A549 (cell line): ENCODE results near the gene CCR8.

ENCODE experiments used
- CEBPB ChIP-seq, 2 experiments: fragments of >200 bp in 1 of 2; sonication (Bioruptor Twin) in 1 of 2; formaldehyde crosslinking in 1 of 2; IDR thresholded peaks; 2 replicates each; pipeline ENCODE4 v1.6.1; 2012 to 2016
- EP300 ChIP-seq, 2 experiments: fragments of >200 bp; sonication (Bioruptor Twin); formaldehyde crosslinking; IDR thresholded peaks; 2 replicates in 1 of 2; 3 replicates in 1 of 2; pipeline ENCODE4 v1.6.1; 2016 to 2017
- HOXA7 ChIP-seq: fragments of 250-450 bp; sonication (Bioruptor Pico); IDR thresholded peaks from 2 replicates; pipeline ENCODE4 v1.5.0; 2020; ENCODE audit warnings: mild to moderate bottlenecking, moderate library complexity
- NFE2L2 ChIP-seq: fragments of 150-350 bp; conservative IDR thresholded peaks from 2 replicates; pipeline ENCODE4 v1.6.1; 2014; ENCODE audit warnings: low read length
- POLR2A ChIP-seq: IDR thresholded peaks from 2 replicates; pipeline ENCODE4 v1.6.1; 2012; ENCODE audit warnings: mild to moderate bottlenecking, low read length
- RAD21 ChIP-seq, 2 experiments: fragments of >200 bp in 1 of 2; sonication (Bioruptor Twin) in 1 of 2; formaldehyde crosslinking in 1 of 2; IDR thresholded peaks in 1 of 2; conservative IDR thresholded peaks in 1 of 2; 2 replicates in 1 of 2; 3 replicates in 1 of 2; pipeline ENCODE4 v1.6.1; 2012 to 2018; ENCODE audit warnings: inconsistent platforms in 1 of 2
- TP53 ChIP-seq: fragments of 250-450 bp; sonication (Bioruptor Pico); IDR thresholded peaks from 2 replicates; pipeline ENCODE4 v1.5.0; 2021; ENCODE audit warnings: mild to moderate bottlenecking, moderate library complexity
- TF ChIP-seq, protein P1 (sequence below): fragments of 200-600 bp; sonication (generic); IDR thresholded peaks from 2 replicates; pipeline ENCODE4 v1.6.1; 2016; ENCODE audit warnings: antibody characterized with exemption, mild to moderate bottlenecking, moderate library complexity
- TF ChIP-seq, protein P2 (sequence below): fragments of >200 bp; sonication (Bioruptor Twin); formaldehyde crosslinking; IDR thresholded peaks from 3 replicates; pipeline ENCODE4 v1.5.1; 2016
- TF ChIP-seq, protein P3 (sequence below): IDR thresholded peaks from 2 replicates; pipeline ENCODE4 v1.6.1; 2012; ENCODE audit warnings: low read depth, borderline replicate concordance
- TF ChIP-seq, protein P4 (sequence below): fragments of 450-650 bp; IDR thresholded peaks from 2 replicates; pipeline ENCODE4 v1.6.1; 2014; ENCODE audit warnings: antibody characterized with exemption

DNA sequence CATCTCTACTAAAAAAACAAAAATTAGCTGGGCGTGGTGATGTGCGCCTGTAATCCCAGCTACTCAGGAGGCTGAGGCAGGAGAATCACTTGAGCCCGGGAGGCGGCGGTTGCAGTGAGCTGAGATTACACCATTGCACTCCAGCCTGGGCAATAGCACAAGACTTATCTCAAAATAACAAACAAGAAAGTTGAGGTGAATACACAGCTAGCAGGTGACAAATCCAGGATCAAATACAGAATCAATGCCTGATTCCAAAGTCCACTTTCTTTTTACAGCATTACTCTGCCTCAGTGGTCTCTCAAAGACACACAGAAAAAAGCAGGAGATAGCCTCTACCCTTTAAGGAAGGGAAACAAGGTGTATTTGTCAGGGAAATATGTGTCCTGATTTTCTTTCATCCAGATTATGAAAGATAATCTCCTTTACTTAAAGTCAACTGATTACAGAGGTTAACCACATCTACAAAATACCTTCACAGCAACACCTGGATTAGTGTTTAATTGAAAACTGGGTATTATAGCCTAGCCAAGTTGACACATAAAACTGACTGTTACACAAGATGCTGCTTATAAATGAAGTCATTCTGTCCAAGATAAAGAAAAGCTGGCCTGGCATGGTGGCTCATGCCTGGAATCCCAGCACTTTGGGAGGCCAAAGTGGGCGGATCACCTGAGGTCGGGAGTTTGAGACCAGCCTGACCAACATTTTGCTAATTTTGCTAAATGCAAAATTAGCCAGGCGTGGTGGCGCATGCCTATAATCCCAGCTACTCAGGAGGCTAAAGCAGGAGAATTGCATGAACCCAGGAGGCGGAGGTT is 49.7 kb downstream of the CCR8 start:
- TF ChIP-seq, protein P1, sequence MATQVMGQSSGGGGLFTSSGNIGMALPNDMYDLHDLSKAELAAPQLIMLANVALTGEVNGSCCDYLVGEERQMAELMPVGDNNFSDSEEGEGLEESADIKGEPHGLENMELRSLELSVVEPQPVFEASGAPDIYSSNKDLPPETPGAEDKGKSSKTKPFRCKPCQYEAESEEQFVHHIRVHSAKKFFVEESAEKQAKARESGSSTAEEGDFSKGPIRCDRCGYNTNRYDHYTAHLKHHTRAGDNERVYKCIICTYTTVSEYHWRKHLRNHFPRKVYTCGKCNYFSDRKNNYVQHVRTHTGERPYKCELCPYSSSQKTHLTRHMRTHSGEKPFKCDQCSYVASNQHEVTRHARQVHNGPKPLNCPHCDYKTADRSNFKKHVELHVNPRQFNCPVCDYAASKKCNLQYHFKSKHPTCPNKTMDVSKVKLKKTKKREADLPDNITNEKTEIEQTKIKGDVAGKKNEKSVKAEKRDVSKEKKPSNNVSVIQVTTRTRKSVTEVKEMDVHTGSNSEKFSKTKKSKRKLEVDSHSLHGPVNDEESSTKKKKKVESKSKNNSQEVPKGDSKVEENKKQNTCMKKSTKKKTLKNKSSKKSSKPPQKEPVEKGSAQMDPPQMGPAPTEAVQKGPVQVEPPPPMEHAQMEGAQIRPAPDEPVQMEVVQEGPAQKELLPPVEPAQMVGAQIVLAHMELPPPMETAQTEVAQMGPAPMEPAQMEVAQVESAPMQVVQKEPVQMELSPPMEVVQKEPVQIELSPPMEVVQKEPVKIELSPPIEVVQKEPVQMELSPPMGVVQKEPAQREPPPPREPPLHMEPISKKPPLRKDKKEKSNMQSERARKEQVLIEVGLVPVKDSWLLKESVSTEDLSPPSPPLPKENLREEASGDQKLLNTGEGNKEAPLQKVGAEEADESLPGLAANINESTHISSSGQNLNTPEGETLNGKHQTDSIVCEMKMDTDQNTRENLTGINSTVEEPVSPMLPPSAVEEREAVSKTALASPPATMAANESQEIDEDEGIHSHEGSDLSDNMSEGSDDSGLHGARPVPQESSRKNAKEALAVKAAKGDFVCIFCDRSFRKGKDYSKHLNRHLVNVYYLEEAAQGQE, result no peak
- TF ChIP-seq NFE2L2 (no peak), TP53 (CRISPR knock-in tag) (no peak), CEBPB (IDR thresholded peaks at IDR 0.05) (no peak), EP300 (IDR thresholded peaks at IDR 0.05) (no peak), POLR2A (no peak), RAD21 (conservative IDR thresholded peaks at IDR 0.05 in 1 of 2, IDR thresholded peaks at IDR 0.05 in 1 of 2) (no peak), HOXA7 (CRISPR knock-in tag) (no peak)
- TF ChIP-seq, protein P2, sequence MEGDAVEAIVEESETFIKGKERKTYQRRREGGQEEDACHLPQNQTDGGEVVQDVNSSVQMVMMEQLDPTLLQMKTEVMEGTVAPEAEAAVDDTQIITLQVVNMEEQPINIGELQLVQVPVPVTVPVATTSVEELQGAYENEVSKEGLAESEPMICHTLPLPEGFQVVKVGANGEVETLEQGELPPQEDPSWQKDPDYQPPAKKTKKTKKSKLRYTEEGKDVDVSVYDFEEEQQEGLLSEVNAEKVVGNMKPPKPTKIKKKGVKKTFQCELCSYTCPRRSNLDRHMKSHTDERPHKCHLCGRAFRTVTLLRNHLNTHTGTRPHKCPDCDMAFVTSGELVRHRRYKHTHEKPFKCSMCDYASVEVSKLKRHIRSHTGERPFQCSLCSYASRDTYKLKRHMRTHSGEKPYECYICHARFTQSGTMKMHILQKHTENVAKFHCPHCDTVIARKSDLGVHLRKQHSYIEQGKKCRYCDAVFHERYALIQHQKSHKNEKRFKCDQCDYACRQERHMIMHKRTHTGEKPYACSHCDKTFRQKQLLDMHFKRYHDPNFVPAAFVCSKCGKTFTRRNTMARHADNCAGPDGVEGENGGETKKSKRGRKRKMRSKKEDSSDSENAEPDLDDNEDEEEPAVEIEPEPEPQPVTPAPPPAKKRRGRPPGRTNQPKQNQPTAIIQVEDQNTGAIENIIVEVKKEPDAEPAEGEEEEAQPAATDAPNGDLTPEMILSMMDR, result no peak
- TF ChIP-seq, protein P3, sequence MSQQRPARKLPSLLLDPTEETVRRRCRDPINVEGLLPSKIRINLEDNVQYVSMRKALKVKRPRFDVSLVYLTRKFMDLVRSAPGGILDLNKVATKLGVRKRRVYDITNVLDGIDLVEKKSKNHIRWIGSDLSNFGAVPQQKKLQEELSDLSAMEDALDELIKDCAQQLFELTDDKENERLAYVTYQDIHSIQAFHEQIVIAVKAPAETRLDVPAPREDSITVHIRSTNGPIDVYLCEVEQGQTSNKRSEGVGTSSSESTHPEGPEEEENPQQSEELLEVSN, result no peak
- TF ChIP-seq, protein P4, sequence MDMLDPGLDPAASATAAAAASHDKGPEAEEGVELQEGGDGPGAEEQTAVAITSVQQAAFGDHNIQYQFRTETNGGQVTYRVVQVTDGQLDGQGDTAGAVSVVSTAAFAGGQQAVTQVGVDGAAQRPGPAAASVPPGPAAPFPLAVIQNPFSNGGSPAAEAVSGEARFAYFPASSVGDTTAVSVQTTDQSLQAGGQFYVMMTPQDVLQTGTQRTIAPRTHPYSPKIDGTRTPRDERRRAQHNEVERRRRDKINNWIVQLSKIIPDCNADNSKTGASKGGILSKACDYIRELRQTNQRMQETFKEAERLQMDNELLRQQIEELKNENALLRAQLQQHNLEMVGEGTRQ, result no peak
